HepG2 (cell line): ENCODE data around the gene LAG3. TPM values are rescaled to one million over a fixed set of nuclear protein-coding genes. Genes with fewer than 3 reads are reported as not detected.

ENCODE experiments used
- FOXA3 ChIP-seq: IDR thresholded peaks from 2 replicates; pipeline ENCODE4 v1.6.1; 2016; ENCODE audit warnings: missing genetic modification reagents, missing compliant biosample characterization
- HNRNPLL ChIP-seq: fragments of 200-400 bp; formaldehyde crosslinking; IDR thresholded peaks from 2 replicates; pipeline ENCODE4 v1.6.1; 2017; ENCODE audit warnings: mild to moderate bottlenecking, low read depth, low read length; ENCODE audit not compliant: poor library complexity, severe bottlenecking
- KAT2B ChIP-seq: fragments of 150-350 bp; IDR thresholded peaks from 2 replicates; pipeline ENCODE4 v1.6.1; 2014; ENCODE audit warnings: low read depth, low read length, borderline replicate concordance
- polyA plus RNA-seq, 8 experiments: library from polyadenylated mRNA; depleted of rRNA in 3 of 8; stranded (reverse) in 7 of 8; unstranded in 1 of 8; fragments of >200 nt; fragmentation: Illumina TruSeq in 4 of 8; extraction: Trizol in 4 of 8; gene quantifications; 2 replicates each; pipeline versions ENCODE4 v1.2.1 to v1.2.3, GENCODE V29; 2011 to 2016; ENCODE audit warnings: low read depth in 4 of 8, missing spikeins in 1 of 8, mixed read lengths in 1 of 8; ENCODE audit not compliant: insufficient read depth in 1 of 8
- total RNA-seq, 5 experiments: library from RNA; depleted of rRNA; stranded (reverse); fragments of >200 nt; fragmentation: Illumina TruSeq; extraction: Trizol; gene quantifications; 2 replicates each; pipeline ENCODE4 v1.2.3, GENCODE V29; 2016; ENCODE audit warnings: low read depth in 1 of 5
- TF ChIP-seq, protein P1 (sequence below), 2 experiments: fragments of 450-650 bp in 1 of 2; sonication (generic) in 1 of 2; formaldehyde crosslinking in 1 of 2; IDR thresholded peaks; 2 replicates each; pipeline versions ENCODE4 v1.6.1 to v1.8.0; 2016 to 2022; ENCODE audit warnings: antibody characterized with exemption in 1 of 2, mild to moderate bottlenecking in 1 of 2, missing genetic modification reagents in 1 of 2
- TF ChIP-seq, protein P2 (sequence below): IDR thresholded peaks from 2 replicates; pipeline ENCODE4 v1.6.1; 2016

LAG3 gene
- total and polyA plus RNA-seq, 2 of the 13 experiments (the other 11 are each of a cell fraction or from before 2014, with no cell fraction given), result 0.11 to 0.26 TPM

DNA sequence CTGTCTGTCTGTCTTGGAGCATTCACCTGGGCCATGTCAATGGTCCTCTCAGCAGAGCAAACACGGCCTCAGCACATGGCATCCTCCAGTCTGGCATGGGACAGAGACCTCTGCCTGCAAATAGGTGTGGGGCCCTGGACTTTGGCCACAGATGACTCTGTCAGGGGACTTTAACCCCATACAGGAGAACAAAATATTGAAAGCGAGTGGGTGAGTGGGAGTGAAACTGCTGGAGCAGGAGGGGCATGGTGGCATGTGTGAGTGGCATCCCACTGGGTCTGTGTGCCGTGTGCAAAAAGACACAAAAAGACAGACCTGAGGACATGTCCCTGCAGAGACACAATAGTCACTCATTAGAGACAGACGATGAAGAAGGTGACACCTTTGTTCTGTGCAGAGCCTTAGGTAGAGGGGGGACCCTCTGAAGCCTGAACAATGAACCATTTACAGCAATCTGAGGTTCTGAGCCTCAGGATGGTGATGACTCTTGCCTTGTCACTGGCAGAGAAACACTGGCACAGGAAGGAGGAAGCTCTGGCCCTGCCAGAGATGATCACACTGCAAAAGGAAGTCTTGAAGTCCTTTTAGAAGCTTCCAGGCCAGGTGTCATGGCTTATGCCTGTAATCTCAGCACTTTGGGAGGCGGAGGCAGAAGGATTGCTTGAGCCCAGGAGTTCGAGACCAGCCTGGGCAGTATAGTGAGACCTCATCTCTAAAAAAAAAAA is 7.5 kb downstream of the LAG3 start (continued):
- TF ChIP-seq, protein P1, sequence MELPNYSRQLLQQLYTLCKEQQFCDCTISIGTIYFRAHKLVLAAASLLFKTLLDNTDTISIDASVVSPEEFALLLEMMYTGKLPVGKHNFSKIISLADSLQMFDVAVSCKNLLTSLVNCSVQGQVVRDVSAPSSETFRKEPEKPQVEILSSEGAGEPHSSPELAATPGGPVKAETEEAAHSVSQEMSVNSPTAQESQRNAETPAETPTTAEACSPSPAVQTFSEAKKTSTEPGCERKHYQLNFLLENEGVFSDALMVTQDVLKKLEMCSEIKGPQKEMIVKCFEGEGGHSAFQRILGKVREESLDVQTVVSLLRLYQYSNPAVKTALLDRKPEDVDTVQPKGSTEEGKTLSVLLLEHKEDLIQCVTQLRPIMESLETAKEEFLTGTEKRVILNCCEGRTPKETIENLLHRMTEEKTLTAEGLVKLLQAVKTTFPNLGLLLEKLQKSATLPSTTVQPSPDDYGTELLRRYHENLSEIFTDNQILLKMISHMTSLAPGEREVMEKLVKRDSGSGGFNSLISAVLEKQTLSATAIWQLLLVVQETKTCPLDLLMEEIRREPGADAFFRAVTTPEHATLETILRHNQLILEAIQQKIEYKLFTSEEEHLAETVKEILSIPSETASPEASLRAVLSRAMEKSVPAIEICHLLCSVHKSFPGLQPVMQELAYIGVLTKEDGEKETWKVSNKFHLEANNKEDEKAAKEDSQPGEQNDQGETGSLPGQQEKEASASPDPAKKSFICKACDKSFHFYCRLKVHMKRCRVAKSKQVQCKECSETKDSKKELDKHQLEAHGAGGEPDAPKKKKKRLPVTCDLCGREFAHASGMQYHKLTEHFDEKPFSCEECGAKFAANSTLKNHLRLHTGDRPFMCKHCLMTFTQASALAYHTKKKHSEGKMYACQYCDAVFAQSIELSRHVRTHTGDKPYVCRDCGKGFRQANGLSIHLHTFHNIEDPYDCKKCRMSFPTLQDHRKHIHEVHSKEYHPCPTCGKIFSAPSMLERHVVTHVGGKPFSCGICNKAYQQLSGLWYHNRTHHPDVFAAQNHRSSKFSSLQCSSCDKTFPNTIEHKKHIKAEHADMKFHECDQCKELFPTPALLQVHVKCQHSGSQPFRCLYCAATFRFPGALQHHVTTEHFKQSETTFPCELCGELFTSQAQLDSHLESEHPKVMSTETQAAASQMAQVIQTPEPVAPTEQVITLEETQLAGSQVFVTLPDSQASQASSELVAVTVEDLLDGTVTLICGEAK (IDR thresholded peaks at IDR 0.05), result no peak
- TF ChIP-seq, protein P1 (CRISPR knock-in tag; IDR thresholded peaks at IDR 0.05), result peak; percentile 57; the same call in 1 of the 2 replicates
- TF ChIP-seq HNRNPLL (no peak), FOXA3 (CRISPR knock-in tag) (peak; percentile 5; the same call in 1 of the 2 replicates), KAT2B (no peak)
- TF ChIP-seq, protein P2, sequence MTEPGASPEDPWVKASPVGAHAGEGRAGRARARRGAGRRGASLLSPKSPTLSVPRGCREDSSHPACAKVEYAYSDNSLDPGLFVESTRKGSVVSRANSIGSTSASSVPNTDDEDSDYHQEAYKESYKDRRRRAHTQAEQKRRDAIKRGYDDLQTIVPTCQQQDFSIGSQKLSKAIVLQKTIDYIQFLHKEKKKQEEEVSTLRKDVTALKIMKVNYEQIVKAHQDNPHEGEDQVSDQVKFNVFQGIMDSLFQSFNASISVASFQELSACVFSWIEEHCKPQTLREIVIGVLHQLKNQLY (CRISPR knock-in tag), result 0 out of 2 replicates have a peak, but pooled peaks have one; percentile 20
